DOHH2 (cell line): Measurements from ENCODE around the gene ASTN1.

ENCODE experiments used
- H3F3A ChIP-seq: fragments of 200-600 bp; sonication (generic), shearing (Covaris generic); 2 replicates; pipeline ENCODE4 v1.6.0; 2016; ENCODE audit warnings: antibody characterized with exemption, mild to moderate bottlenecking; ENCODE audit not compliant: control insufficient read depth, insufficient read depth
- H3K27ac ChIP-seq: fragments of 200-600 bp; sonication (generic); 2 replicates; pipeline ENCODE4 v1.5.1; 2014; ENCODE audit warnings: low read depth, mild to moderate bottlenecking, low read length, moderate library complexity
- H3K27me3 ChIP-seq: fragments of 200-600 bp; sonication (generic); 2 replicates; pipeline ENCODE4 v1.6.1; 2014; ENCODE audit warnings: mild to moderate bottlenecking, low read length, mixed read lengths; ENCODE audit not compliant: control insufficient read depth
- H3K36me3 ChIP-seq: fragments of 200-600 bp; sonication (generic); 2 replicates; pipeline ENCODE4 v1.6.1; 2014; ENCODE audit warnings: mild to moderate bottlenecking, low read length, moderate library complexity, mixed read lengths; ENCODE audit not compliant: control insufficient read depth
- H3K4me1 ChIP-seq: fragments of 200-600 bp; sonication (generic); 2 replicates; pipeline ENCODE4 v1.6.1; 2014; ENCODE audit warnings: mild to moderate bottlenecking, low read length, mixed read lengths; ENCODE audit not compliant: control insufficient read depth
- H3K4me2 ChIP-seq: fragments of 200-600 bp; sonication (generic); 2 replicates; pipeline ENCODE4 v1.6.0; 2014; ENCODE audit warnings: mild to moderate bottlenecking, low read length, moderate library complexity
- H3K4me3 ChIP-seq: fragments of 200-600 bp; sonication (generic); 2 replicates; pipeline ENCODE4 v1.5.1; 2014; ENCODE audit warnings: mild to moderate bottlenecking, low read length, mixed read lengths
- H3K79me2 ChIP-seq: fragments of 200-600 bp; sonication (generic); 2 replicates; pipeline ENCODE4 v1.6.1; 2014; ENCODE audit warnings: mild to moderate bottlenecking, low read length, mixed read lengths; ENCODE audit not compliant: control insufficient read depth
- H3K9me2 ChIP-seq: fragments of 200-600 bp; sonication (generic); replicated peaks from 2 replicates; pipeline ENCODE4 v1.6.1; 2014; ENCODE audit warnings: mild to moderate bottlenecking, low read length, mixed read lengths; ENCODE audit not compliant: control insufficient read depth
- H3K9me3 ChIP-seq: fragments of 200-600 bp; sonication (generic); 2 replicates; pipeline ENCODE4 v1.6.1; 2014; ENCODE audit warnings: antibody characterized with exemption, low read length, mixed read lengths; ENCODE audit not compliant: control insufficient read depth, insufficient read depth
- H4K20me1 ChIP-seq: fragments of 200-600 bp; sonication (generic); 2 replicates; pipeline ENCODE4 v1.6.0; 2014; ENCODE audit warnings: low read depth, mild to moderate bottlenecking, antibody characterized with exemption, low read length, moderate library complexity; ENCODE audit not compliant: control insufficient read depth, insufficient read depth
- CTCF ChIP-seq: fragments of 200-600 bp; sonication (generic); IDR thresholded peaks from one replicate; pipeline ENCODE4 v1.5.1; 2014; ENCODE audit warnings: antibody characterized with exemption, mild to moderate bottlenecking, low read depth, low read length; ENCODE audit not compliant: poor library complexity, severe bottlenecking
- EZH2phosphoT487 ChIP-seq: fragments of 200-600 bp; sonication (generic); IDR thresholded peaks from 2 replicates; pipeline ENCODE4 v1.6.1; 2017; ENCODE audit warnings: borderline replicate concordance, mild to moderate bottlenecking, antibody characterized with exemption, low read length, moderate library complexity, mixed read lengths

The ASTN1 gene

GRCh38 chr1:177171536-177172123, 7.1 kb upstream of the ASTN1 start:
- Histone ChIP-seq H3K4me1 (no peaks in the 10 kb centered on the region), H4K20me1 (no peaks in the 10 kb centered on the region), H3K79me2 (no peaks in the 10 kb centered on the region), H3K9me2 (no peaks in the 10 kb centered on the region), H3F3A (no peaks in the 10 kb centered on the region), H3K27me3 (peaks cover 6% of the 10 kb centered on the region; the same call in 1 of the 2 replicates), H3K27ac (no peak overlapping the region), H3K9me3 (peaks cover 3% of the 10 kb centered on the region; the same call in 1 of the 2 replicates), H3K4me2 (no peak overlapping the region), H3K4me3 (no peak overlapping the region), H3K36me3 (no peaks in the 10 kb centered on the region)
- TF ChIP-seq EZH2phosphoT487 (no peak), CTCF (no peak)

- Histone ChIP-seq H3K4me1 (no peaks in the 10 kb centered on the region), H3K9me3 (peaks cover 3% of the 10 kb centered on the region; the same call in 1 of the 2 replicates), H3K4me3 (no peak within 1 kb of the TSS), H3K4me2 (no peak within 1 kb of the TSS), H3K27me3 (peaks cover 6% of the 10 kb centered on the region; the same call in 1 of the 2 replicates), H3F3A (no peaks in the 10 kb centered on the region), H3K79me2 (no peaks in the 10 kb centered on the region), H3K9me2 (no peaks in the 10 kb centered on the region), H4K20me1 (no peaks in the 10 kb centered on the region), H3K36me3 (no peaks in the 10 kb centered on the region), H3K27ac (no peak within 1 kb of the TSS)
- TF ChIP-seq EZH2phosphoT487 (no peak), CTCF (no peak)
Measured at GRCh38 chr1:177170756-177171535, 6.4 kb upstream of the ASTN1 start, which contains the start of gene BRINP2. TSS of gene BRINP2 (plus strand) at chr1:177170958. CDS start at chr1:177229877, 58,919 bp downstream.

- no peak overlapping the region for H3K4me2 ChIP-seq
- no peaks in the 10 kb centered on the region for H3K9me2 ChIP-seq
- no peak overlapping the region for H3K27ac ChIP-seq
- H4K20me1 ChIP-seq: no peaks in the 10 kb centered on the region
- H3K4me1 ChIP-seq: no peaks in the 10 kb centered on the region
- H3K79me2 ChIP-seq: no peaks in the 10 kb centered on the region
- H3F3A ChIP-seq: no peaks in the 10 kb centered on the region
- no peaks in the 10 kb centered on the region for H3K9me3 ChIP-seq
- no peaks in the 10 kb centered on the region for H3K27me3 ChIP-seq
- no peak overlapping the region for H3K4me3 ChIP-seq
- H3K36me3 ChIP-seq: no peaks in the 10 kb centered on the region
- TF ChIP-seq EZH2phosphoT487: no peak
- no peak for TF ChIP-seq CTCF
Measured at GRCh38 chr1:177165069-177165439, 542 bp upstream of the ASTN1 start.
